SK-N-SH (cell line): ENCODE data around the gene PELI3.

ENCODE experiments used
- ELF1 ChIP-seq: IDR thresholded peaks from 2 replicates; pipeline ENCODE4 v1.4.0; 2012
- POLR2AphosphoS5 ChIP-seq: IDR thresholded peaks from 2 replicates; pipeline ENCODE4 v1.6.1; 2012; ENCODE audit warnings: low read depth, low read length
- TF ChIP-seq, protein P1 (sequence below): fragments of 200-600 bp; sonication (generic); IDR thresholded peaks from 2 replicates; pipeline ENCODE4 v1.6.1; 2017; ENCODE audit warnings: antibody characterized with exemption, mild to moderate bottlenecking, moderate library complexity
- TF ChIP-seq, protein P2 (sequence below): IDR thresholded peaks from 2 replicates; pipeline ENCODE4 v1.6.1; 2012; ENCODE audit warnings: mild to moderate bottlenecking, low read depth, low read length, moderate library complexity

- TF ChIP-seq, protein P1, sequence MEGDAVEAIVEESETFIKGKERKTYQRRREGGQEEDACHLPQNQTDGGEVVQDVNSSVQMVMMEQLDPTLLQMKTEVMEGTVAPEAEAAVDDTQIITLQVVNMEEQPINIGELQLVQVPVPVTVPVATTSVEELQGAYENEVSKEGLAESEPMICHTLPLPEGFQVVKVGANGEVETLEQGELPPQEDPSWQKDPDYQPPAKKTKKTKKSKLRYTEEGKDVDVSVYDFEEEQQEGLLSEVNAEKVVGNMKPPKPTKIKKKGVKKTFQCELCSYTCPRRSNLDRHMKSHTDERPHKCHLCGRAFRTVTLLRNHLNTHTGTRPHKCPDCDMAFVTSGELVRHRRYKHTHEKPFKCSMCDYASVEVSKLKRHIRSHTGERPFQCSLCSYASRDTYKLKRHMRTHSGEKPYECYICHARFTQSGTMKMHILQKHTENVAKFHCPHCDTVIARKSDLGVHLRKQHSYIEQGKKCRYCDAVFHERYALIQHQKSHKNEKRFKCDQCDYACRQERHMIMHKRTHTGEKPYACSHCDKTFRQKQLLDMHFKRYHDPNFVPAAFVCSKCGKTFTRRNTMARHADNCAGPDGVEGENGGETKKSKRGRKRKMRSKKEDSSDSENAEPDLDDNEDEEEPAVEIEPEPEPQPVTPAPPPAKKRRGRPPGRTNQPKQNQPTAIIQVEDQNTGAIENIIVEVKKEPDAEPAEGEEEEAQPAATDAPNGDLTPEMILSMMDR = no peak
- TF ChIP-seq, protein P2, sequence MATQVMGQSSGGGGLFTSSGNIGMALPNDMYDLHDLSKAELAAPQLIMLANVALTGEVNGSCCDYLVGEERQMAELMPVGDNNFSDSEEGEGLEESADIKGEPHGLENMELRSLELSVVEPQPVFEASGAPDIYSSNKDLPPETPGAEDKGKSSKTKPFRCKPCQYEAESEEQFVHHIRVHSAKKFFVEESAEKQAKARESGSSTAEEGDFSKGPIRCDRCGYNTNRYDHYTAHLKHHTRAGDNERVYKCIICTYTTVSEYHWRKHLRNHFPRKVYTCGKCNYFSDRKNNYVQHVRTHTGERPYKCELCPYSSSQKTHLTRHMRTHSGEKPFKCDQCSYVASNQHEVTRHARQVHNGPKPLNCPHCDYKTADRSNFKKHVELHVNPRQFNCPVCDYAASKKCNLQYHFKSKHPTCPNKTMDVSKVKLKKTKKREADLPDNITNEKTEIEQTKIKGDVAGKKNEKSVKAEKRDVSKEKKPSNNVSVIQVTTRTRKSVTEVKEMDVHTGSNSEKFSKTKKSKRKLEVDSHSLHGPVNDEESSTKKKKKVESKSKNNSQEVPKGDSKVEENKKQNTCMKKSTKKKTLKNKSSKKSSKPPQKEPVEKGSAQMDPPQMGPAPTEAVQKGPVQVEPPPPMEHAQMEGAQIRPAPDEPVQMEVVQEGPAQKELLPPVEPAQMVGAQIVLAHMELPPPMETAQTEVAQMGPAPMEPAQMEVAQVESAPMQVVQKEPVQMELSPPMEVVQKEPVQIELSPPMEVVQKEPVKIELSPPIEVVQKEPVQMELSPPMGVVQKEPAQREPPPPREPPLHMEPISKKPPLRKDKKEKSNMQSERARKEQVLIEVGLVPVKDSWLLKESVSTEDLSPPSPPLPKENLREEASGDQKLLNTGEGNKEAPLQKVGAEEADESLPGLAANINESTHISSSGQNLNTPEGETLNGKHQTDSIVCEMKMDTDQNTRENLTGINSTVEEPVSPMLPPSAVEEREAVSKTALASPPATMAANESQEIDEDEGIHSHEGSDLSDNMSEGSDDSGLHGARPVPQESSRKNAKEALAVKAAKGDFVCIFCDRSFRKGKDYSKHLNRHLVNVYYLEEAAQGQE = no peak
- no peak for TF ChIP-seq POLR2AphosphoS5
- TF ChIP-seq ELF1 = no peak
Measured at GRCh38 chr11:66457826-66458225, 8.9 kb upstream of the PELI3 start.
